Right kidney (tissue), 1 donor: ENCODE results near the gene NYNRIN.
"Not testable (repeated sequence)": the region's sequence is repeated elsewhere in the genome, so short reads cannot be mapped to it uniquely, and the experiment has no call there.

Source experiments
- DNase-seq: peaks from one replicate; pipeline ENCODE4 v3.0.0-alpha.2; 2016

Gene NYNRIN

DNA sequence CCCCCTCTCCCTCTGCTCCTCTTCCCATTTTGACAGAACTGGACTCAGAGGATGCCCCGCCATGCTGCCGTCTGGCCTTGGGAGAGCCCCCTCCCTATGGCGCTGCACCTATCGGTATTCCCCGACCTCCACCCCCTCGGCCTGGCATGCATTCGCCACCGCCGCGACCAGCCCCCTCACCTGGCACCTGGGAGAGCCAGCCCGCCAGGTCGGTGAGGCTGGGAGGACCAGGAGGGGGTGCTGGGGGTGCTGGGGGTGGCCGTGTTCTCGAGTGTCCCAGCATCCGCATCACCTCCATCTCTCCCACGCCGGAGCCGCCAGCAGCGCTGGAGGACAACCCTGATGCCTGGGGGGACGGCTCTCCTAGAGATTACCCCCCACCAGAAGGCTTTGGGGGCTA lies 29.3 kb upstream of the NYNRIN start:
- DNase-seq = no peak

DNA sequence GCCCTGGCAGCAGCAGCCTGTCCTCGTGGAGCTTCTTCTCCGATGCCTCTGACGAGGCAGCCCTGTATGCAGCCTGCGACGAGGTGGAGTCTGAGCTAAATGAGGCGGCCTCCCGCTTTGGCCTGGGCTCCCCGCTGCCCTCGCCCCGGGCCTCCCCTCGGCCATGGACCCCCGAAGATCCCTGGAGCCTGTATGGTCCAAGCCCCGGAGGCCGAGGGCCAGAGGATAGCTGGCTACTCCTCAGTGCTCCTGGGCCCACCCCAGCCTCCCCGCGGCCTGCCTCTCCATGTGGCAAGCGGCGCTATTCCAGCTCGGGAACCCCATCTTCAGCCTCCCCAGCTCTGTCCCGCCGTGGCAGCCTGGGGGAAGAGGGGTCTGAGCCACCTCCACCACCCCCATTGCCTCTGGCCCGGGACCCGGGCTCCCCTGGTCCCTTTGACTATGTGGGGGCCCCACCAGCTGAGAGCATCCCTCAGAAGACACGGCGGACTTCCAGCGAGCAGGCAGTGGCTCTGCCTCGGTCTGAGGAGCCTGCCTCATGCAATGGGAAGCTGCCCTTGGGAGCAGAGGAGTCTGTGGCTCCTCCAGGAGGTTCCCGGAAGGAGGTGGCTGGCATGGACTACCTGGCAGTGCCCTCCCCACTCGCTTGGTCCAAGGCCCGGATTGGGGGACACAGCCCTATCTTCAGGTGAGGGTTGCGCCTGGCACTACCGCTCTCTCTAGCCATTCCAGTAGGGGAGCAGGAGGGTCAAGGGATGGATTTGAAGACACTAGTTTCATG lies 28.7 kb upstream of the NYNRIN start:
- DNase-seq = no peak

DNA sequence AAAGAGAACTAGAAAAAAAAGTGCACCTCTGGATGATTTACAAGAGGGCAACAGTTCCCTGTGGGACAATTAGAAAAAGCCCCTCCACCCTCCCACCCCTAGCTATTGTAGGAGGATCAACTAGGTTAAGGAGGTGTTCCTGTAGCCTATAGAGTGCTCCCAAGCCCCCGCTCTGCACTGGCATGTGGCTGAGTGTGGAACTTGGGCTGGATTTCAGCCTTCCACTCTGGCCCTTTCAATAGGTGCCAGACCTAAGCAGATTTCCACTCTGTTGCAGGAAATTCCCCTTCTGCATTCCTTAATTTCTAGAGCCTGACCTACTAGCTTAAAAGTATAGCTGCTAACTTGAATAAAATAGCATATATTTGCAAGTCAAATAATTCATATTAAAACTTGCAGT lies 28.1 kb upstream of the NYNRIN start:
- DNase-seq = no peak

DNA sequence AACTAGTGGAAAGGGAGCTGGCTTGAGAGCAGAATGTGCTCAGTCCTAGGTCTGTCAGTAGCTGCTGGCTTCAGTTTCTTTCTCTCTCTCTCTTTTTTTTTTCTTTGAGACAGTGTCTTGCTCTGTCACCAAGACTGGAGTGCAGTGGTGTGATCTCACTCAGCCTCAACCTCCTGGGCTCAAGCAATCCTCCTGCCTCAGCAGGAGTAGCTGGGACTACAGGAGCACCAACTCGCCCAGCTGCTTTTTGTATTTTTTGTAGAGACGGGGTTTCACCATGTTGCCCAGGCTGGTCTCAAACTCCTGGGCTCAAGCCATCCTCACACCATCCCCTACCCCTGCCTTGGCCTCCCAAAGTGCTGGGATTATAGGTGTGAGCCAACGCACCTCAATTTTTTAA lies 27.2 kb upstream of the NYNRIN start:
- DNase-seq = not testable (repeated sequence)

DNA sequence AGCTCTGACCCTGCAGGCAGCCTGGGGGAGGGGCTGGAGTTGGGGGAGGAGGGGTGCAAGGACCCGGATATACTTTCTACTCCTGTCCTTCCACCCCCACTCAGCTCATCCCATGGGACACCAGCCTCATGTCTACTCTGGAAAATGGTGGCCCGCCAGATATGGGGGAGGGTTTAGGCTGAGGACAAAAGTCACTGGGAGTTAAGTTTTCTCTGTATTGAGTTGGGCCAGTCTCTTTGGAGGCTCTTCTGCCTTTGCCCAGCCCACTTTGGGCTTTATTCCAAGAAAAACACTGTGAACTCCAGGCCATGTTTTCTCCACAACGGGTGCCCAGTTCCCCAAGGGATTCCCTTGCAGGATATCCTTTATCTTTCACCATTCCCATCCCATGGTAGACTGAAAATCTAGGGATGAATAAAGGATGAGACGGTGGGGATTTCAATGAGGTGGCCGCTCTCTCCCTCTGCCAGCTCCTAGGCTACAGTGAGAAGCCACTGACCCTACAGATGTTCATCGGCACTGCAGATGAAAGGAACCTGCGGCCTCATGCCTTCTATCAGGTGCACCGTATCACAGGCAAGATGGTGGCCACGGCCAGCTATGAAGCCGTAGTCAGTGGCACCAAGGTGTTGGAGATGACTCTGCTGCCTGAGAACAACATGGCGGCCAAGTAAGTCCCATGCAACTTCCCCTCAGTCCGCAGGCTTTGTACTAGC lies 25.9 kb upstream of the NYNRIN start:
- no peak for DNase-seq

- no peak for DNase-seq
Measured at GRCh38 chr14:24376448-24377070, 22.2 kb upstream of the NYNRIN start.

- no peak for DNase-seq
Measured at GRCh38 chr14:24377126-24377525, 21.7 kb upstream of the NYNRIN start.

GRCh38 chr14:24377657-24378056 lies 21.1 kb upstream of the NYNRIN start:
- DNase-seq = no peak

DNA sequence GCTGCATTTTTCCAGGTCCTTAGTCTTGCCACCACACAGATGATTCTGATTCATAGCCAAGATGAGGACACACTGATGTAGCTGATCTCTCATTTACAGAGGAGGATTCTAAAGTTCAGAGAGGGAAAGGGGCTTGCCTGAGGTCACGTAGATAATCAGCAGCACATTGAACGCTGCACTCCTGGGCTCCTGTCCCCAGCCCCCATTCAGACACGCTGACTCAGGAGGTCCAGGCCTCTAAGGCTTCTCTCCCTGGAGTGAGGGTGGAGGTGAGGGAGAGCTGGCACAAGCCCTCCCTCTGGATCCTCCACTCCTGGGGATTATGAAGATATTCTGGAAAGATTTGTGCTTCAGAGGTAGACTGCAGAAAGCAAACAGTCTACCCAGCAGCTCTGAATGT lies 20.5 kb upstream of the NYNRIN start:
- DNase-seq = no peak

DNA sequence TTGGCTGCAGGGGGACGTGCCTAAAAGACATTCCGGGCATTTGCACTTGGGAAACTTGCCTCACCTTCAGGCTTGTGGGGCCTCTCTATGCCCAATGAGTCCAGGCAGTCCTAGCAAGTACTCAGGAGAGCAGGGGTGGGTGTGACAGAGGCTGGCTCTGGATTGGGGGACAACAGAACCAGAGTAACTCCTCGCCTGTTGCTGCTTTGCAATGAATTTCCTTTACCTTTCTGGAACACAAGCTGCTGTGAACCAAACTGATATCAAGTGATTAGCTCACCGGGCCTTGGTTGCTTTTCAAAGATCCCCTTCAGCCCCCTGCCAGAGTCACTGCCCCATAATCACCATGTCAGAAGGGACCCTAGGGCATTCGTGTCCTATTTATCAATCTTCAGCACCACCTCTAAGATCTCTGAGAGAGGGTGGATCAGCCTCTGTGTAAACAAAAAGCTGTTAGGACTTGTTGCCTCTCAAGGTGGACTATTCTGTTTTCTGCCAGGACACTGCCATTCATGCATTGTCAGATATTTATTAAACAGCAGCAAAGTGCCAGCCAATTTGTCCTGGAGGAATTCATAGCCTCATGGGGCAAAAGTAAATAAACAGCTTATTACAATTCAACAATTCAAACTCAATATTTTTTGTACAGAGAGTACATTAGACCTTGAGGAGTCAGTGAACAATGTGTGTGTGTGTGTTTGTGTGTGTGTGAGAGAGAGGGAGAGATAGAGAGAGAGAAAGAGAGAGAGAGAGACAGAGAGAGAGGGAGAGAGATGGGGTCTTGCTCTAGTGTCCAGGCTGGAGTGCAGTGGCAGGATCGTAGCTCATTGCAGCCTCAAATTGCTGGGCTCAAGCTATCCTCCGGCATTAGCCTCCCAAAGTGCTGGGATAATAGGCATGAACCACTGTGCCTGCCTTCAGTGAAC lies 19.6 kb upstream of the NYNRIN start:
- no peak for DNase-seq

DNA sequence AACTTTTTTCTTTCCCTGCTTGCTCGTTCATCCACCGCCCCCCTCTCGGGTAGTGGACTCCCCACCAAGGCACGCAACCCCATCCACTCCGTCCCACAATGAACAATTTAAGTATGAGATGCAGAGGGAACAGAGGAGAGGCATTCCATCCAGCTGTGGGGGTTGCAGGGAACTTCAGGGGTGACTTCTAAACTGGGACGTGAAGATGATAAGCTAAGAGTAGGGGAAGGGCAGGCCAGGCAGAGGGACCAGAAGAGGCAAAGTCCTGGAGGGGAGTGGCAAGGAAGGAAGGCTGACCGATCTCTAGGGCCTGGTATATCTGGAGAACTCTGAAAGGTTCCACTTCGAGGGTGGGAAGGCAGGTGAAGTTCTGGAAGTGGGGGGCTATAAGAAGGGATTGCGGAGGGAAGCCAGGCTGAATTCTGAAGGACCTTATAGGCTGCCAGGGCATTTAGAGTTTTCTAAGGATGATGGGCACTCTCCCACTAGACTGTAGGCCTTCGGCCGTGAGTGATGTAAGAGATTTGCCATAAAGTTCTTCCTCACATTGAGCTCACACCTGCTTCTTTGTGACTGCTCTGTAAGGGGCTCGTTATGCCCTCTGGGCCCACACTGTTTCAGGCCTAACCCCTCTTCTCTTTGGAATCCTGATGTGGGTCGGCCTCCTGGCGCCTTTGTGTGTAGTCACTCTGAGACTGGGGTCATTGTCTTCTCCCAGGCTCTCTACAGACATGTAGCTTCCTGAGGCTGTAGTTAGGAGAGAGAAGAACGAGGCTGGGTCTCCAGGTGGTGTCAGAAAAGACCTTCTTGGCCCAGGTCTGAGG lies 18.7 kb upstream of the NYNRIN start:
- no peak for DNase-seq

DNA sequence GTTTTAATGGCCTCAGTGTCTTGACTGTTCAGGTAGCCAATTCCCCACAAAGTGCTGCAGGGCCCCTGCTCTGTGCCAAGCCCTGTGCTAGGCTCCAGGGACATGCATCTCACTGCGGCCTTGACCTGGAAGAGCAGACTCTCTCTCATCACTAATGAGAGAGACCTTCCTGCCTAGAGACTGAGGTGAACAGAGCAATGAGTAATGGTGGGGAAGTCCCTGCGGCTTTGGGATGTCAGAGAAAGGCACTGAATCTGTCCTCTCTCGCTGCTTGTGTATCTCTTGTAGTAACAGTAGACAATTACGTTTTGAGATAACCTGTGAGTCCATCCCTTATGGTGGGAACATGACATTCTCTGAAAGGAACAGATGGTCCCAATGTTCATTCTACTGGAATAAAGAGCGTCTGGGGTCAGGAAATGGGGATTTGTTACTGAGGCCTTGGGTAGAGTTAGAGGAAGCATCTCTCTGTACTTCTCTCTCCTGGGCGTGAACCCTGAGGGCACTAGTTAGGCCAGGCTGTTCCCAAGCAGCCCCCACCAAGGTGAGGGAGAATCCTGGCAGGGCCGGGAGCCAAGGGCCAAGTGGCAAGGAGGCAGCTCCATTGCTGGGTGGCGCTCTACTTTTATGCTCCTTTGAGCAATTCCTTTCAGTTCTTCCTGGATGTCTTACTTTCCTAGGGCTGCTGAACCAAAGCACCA lies 17.3 kb upstream of the NYNRIN start:
- no peak for DNase-seq

DNA sequence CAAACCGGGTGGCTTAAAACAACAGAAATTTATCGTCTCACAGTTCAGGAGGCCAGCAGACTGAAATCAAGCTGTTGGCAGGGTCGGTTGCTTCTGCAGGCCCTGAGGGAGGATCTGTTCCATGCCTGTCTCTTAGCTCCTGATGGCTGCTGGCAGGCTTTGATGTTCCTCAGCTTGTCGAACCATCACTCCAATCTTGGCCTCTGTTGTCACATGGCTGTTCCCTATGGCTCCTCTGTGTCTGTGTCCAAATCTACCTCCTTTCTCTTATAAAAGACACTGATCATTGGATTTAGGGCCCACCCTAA lies 16.8 kb upstream of the NYNRIN start:
- DNase-seq = no peak

GRCh38 chr14:24384169-24384568 lies 14.6 kb upstream of the NYNRIN start:
- no peak for DNase-seq

DNA sequence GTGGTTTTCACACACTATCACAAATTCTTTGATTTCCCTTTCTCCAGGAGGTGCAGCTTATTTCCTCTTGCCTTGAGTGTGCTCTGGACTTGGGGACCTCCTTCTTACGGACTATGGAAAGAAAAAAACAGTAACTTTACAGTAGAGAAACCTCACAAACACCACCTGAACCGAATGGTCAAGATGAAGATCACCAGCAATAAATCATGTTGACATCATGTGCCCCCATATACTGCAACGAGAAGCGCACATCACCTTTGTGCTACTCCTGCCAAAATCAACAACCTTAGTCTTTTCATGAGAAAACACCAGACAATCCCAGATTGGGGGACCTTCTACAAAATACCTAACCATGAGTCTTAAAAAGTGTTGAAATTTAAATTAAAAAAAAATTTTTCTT lies 13.3 kb upstream of the NYNRIN start:
- no peak for DNase-seq

GRCh38 chr14:24387009-24387345 lies 11.8 kb upstream of the NYNRIN start:
- no peak for DNase-seq

- DNase-seq = not testable (repeated sequence)
Measured at GRCh38 chr14:24387579-24387978, 11.2 kb upstream of the NYNRIN start.

DNA sequence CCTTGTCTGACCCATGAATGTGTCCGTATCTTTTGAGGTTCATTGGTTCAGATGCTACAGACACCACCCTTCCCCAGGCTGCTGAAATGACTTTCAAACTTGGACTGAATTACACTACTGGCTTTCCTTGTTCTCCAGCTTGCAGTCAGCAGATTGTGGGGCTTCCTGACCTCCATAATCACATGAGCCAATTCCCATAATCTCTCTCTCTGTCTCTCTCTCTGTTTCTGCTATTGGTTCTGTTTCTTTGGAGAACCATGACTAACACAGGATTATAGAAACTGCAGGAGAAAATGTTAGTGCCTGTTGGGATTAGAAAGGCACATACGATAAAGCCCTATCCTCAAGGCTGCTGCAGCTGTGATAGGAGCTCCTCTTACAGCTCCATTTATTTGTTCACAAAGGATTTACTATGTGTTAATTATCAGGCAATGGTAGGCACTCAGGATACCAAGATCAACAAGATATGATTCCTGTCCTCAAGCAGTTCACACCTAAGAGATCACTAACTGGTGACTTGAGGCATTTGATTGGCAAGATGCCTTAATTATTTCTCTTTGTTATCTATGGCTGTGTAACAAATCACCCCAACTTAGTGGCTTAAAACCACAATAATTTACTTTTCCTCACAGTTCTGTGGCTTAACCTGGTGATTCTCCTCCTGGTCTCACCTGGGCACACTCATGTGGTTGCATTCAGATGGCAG lies 10.2 kb upstream of the NYNRIN start:
- no peak for DNase-seq

DNA sequence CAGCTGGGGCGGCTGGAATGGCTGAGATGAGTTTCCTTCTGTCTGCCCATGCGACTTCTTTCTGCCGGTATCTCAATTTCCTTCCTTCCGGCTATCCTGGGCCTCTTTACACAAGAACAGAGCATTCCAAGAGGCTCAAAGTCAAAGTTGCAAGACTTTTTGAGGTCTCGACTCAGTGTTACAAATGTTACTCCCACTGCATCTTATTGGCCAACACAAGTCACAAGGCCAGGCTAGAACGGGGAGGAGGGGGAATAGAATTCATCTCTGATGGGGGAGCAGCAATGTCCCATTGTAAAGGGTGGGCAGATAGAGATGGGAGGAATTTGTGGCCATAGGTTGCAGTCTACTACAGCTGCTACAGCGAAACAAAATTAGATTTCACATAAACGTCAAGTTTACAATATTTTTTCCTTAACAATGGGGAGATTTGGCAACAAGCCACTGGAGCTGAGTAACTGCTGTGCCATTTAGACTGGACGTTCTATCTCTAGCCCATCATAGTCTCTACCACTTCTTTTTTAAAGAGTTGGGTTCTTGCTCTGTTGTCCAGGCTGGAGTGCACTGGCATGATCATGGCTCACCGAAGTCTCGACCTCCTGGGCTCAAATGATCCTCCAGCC lies 9.5 kb upstream of the NYNRIN start:
- no peak for DNase-seq
